ENCODE measurements around the gene MRPL52. TPM values are rescaled to one million over a fixed set of nuclear protein-coding genes. Genes with fewer than 3 reads are reported as not detected.

Gene MRPL52
- total RNA-seq, 1 experiment from 2014 or later: 89.5 TPM

DNA sequence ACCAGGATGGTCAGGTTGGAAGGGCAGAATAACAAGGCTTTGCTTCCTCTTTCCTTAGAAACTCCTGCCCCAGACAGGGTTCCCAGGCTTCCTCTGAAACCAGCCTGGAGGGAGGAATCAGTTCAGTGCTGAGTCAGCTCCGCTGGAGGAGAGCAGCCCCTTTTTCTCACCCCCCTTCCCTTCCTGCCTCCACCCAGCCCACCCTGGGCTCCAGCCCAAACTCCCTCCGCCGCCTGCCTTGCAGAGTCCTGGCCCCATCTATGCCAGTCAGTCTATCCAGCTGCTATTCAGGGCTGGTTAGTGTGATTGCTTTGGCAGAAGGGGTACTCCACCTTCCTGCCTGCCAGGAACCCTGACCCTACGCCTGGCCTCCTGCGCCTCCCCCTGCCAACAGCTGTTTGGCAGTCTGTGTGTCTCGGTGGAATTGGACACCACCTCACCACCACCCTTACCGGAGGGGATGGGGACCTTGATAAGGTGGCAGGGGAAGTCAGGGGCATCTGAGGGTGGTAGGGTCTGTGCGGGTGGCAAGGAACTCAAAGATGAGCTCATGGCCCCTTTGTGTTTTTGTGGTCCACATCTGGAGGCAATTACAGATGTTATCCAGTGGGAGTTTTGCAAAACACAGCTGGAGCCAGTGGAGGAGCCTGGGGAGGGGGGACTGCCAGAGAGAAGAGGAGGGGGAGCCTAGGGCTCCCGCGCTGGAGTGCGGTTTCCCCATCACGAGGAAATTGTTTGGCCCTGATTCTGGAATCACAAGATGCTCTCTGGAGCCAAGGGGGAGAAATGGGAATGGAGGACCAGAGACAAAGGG lies 18.9 kb downstream of the MRPL52 start:
- Histone ChIP-seq H3K4me3 (ENCODE audit: low read depth in 2 of 2, low read length in 2 of 2) (no peak overlapping the region), H3K4me1 (ENCODE audit: control insufficient read depth, insufficient read depth, low read length) (no peaks in the 10 kb centered on the region), H3K36me3 (ENCODE audit: control insufficient read depth, insufficient read depth, low read length) (no peaks in the 10 kb centered on the region), H3K27me3 (ENCODE audit: control insufficient read depth, insufficient read depth, low read length) (no peaks in the 10 kb centered on the region), H3K9me3 (ENCODE audit: control insufficient read depth, insufficient read depth, low read depth, low read length) (no peaks in the 10 kb centered on the region), H3K27ac (ENCODE audit: low read length) (no peak overlapping the region)
- intact Hi-C loops (cut with micrococcal nuclease; ENCODE audit: unreplicated experiment): no loop called here
- no peak for TF ChIP-seq POLR2AphosphoS5 (IDR thresholded peaks at IDR 0.05; ENCODE audit: low read depth, low read length)
- TF ChIP-seq TCF7L2 (IDR thresholded peaks at IDR 0.05; ENCODE audit: low read depth, low read length): no peak
- no peak for TF ChIP-seq SIN3A (IDR thresholded peaks at IDR 0.05; ENCODE audit: borderline replicate concordance, insufficient read depth, low read depth, low read length)
- no peak for TF ChIP-seq REST (IDR thresholded peaks at IDR 0.05; ENCODE audit: insufficient read depth in 1 of 2, low read depth in 2 of 2, low read length in 1 of 2)
- TF ChIP-seq, protein P1, sequence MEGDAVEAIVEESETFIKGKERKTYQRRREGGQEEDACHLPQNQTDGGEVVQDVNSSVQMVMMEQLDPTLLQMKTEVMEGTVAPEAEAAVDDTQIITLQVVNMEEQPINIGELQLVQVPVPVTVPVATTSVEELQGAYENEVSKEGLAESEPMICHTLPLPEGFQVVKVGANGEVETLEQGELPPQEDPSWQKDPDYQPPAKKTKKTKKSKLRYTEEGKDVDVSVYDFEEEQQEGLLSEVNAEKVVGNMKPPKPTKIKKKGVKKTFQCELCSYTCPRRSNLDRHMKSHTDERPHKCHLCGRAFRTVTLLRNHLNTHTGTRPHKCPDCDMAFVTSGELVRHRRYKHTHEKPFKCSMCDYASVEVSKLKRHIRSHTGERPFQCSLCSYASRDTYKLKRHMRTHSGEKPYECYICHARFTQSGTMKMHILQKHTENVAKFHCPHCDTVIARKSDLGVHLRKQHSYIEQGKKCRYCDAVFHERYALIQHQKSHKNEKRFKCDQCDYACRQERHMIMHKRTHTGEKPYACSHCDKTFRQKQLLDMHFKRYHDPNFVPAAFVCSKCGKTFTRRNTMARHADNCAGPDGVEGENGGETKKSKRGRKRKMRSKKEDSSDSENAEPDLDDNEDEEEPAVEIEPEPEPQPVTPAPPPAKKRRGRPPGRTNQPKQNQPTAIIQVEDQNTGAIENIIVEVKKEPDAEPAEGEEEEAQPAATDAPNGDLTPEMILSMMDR (IDR thresholded peaks at IDR 0.05): no peak
- BruUV-seq (replicated peaks): no TSS peak
- ChIA-PET POLR2A (no interaction called here), CTCF (interaction anchor here (0.5 kb wide), 1 partner anchor 277 kb away, joined by 3 read pairs; no protein-coding TSS in a partner anchor)
- in situ Hi-C loops (cut with HindIII; ENCODE audit: low pct_unique_long_range_greater_than_20kb, low sequenced_read_pairs): no loop called here
- no peak for ATAC-seq
- no peak for DNase-seq (ENCODE audit: low read depth, low spot score)

DNA sequence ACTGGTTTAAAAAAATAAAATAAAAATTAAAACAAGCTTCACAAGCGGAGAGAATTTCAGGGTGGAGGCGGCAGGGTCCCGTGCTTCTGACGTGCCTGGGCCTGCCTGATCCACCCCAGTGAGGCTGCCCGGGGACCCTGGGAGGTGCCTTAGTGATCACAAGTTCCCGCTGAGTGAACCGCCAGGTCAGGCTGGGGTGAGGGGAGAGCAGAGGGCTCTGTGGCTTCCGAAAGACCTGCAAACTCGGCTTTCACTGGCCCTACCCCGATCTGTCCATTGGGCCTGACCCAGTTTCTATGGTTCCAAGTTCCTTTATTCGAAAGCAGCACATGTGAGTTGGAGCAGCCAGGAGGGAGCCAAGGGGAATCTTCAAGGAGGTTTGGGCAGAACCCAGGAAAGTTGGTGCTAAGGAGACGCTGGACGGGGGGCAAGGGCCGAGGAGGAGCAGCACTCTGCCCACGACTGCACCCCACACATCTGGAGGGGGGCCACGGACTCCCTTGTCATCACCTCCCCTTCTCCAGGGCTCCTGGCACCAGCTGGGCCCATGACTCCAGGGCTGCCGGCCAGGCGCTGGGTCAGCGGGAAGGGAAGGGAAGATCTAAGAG lies 19.6 kb downstream of the MRPL52 start:
- no peaks in the 10 kb centered on the region for H3K9me3 ChIP-seq (ENCODE audit: control insufficient read depth, insufficient read depth, low read depth, low read length)
- no peaks in the 10 kb centered on the region for H3K27me3 ChIP-seq (ENCODE audit: control insufficient read depth, insufficient read depth, low read length)
- DNase-seq (ENCODE audit: low read depth, low spot score) (no peak), ATAC-seq (no peak)
- in situ Hi-C loops (cut with HindIII; ENCODE audit: low pct_unique_long_range_greater_than_20kb, low sequenced_read_pairs) (no loop called here), intact Hi-C loops (cut with micrococcal nuclease; ENCODE audit: unreplicated experiment) (no loop called here)
- ChIA-PET POLR2A (no interaction called here), CTCF (interaction anchor here (0.6 kb wide), 1 partner anchor 278 kb away, joined by 12 read pairs; no protein-coding TSS in a partner anchor)
- no peak for TF ChIP-seq SIN3A (IDR thresholded peaks at IDR 0.05; ENCODE audit: borderline replicate concordance, insufficient read depth, low read depth, low read length)
- TF ChIP-seq TCF7L2 (IDR thresholded peaks at IDR 0.05; ENCODE audit: low read depth, low read length): no peak
- no peak for TF ChIP-seq REST (IDR thresholded peaks at IDR 0.05; ENCODE audit: insufficient read depth in 1 of 2, low read depth in 2 of 2, low read length in 1 of 2)
- TF ChIP-seq, protein P1 (IDR thresholded peaks at IDR 0.05): no peak
- no peak for TF ChIP-seq POLR2AphosphoS5 (IDR thresholded peaks at IDR 0.05; ENCODE audit: low read depth, low read length)
- no peak overlapping the region for H3K27ac ChIP-seq (ENCODE audit: low read length)
- no peaks in the 10 kb centered on the region for H3K36me3 ChIP-seq (ENCODE audit: control insufficient read depth, insufficient read depth, low read length)
- H3K4me3 ChIP-seq (ENCODE audit: low read depth in 2 of 2, low read length in 2 of 2): no peak overlapping the region
- no peaks in the 10 kb centered on the region for H3K4me1 ChIP-seq (ENCODE audit: control insufficient read depth, insufficient read depth, low read length)
- BruUV-seq (replicated peaks): no TSS peak
